ENCODE measurements around the gene REPS2.

The REPS2 gene

DNA sequence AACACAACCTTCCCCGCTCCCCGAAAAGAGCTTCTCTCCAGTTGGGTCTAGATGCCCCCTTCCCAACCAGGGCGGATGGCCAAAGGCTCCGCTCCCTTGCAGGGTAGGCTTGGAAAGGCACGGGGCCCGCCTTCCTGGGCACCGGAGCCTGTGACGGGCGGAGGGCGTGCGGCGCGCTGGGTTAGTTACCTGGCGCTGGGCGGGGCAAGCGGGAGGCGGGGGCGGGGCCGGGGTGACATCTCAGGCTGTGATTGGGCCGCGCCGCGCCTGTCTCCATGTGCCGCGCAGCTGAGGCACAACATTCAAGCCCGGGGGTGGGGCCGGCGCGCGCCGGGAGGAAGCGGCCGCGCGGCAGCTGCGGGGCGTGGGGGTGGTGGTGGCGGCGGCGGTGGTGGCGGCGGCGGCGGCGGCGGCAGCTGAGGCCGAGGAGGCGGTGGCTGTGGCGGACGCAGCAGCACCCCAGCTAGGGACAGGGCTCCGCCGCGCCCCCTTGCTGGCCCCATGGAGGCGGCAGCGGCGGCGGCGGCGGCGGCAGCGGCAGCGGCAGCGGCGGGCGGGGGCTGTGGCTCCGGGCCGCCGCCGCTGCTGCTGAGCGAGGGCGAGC is at the start of gene REPS2:
TSS of gene REPS2 (plus strand) at position 298 of the 604 bp plus-strand sequence. CDS start at position 502, 204 bp downstream.
- peak; percentile 81 to 93 for DNase-seq (ENCODE audit: low read depth in 1 of 2, low spot score in 1 of 2)
- no peak for TF ChIP-seq JUND (IDR thresholded peaks at IDR 0.05; ENCODE audit: low read depth)
- in situ Hi-C loops (cut with HindIII; ENCODE audit: low pct_unique_long_range_greater_than_20kb, low sequenced_read_pairs), result no loop called here

DNA sequence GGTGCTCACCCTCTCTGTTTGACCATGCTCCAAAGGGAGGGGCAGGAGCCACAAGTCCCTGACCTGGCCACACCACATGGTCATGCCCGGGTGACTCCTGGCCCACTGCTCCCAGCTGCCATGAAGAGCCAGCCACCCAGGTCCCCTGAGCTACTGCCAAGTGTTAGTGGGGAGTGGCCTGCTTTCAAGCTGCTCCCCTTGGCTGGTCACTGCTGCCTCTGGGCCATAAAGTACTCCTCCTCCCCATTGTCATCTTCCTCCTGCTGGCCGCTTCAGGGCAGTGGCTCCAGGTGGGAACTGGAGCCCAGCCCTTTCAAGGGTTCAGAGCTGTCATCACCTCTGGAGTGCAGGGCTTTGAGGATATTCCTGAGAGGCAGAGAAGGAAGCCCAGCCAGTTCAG is 49.0 kb upstream of the REPS2 start:
- no peak for TF ChIP-seq JUND (IDR thresholded peaks at IDR 0.05; ENCODE audit: low read depth)
- in situ Hi-C loops (cut with HindIII; ENCODE audit: low pct_unique_long_range_greater_than_20kb, low sequenced_read_pairs), result no loop called here
- no peak for DNase-seq (ENCODE audit: low read depth in 1 of 2, low spot score in 1 of 2)

DNA sequence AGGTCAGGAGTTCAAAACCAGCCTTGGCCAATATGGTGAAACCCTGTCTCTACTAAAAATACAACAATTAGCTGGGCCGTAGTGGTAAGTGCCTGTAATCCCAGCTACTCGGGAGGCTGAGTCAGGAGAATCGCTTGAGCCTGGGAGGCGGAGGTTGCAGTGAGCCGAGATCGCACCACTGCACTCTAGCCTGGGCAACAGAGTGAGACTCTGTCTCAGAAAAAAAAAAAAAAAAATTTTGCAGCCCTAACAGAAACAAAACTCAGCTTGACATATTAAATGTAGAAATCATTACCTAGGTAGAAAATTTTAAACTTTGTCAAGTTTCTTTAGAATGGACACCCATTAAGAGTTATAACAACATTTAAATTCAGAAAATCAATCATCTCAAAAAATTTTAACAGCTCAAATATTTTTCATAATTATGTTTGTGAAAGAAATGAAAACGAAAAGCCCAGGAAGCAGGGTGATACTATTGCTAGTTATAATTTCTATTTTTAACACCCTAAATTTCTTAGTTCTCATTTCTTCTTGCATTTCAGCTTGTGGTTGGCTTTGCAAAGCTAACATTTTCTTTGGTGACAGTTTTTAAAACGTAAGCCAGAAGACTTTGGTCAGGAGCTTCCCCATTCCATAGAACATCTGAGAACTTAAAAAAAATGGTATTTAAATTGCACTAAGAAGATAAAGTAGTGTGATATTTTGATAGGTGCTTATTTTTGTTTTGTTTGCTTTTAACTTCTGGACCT is 43.0 kb upstream of the REPS2 start:
- in situ Hi-C loops (cut with HindIII; ENCODE audit: low pct_unique_long_range_greater_than_20kb, low sequenced_read_pairs), result no loop called here
- DNase-seq (ENCODE audit: low read depth in 1 of 2, low spot score in 1 of 2), result no peak
- no peak for TF ChIP-seq JUND (IDR thresholded peaks at IDR 0.05; ENCODE audit: low read depth)

DNA sequence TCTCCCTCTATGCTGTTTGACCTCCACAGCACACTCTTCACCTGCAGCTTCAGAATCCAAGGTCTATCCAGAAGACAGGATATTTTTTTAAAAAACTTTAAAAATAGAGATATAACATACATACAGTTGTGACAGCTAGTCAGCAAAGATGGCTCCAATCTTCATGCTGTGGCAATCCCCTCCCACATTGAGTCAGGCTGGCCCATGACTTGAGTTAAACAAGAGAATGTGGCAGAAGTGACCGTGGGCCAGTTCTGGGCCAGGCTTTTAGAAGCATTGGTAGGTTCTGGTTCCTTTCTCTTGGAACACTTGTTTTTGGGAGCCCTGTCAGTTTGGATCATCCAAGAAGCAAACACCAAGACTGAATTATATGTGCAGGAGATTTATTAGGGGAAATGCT is 36.1 kb upstream of the REPS2 start:
- DNase-seq (ENCODE audit: low read depth in 1 of 2, low spot score in 1 of 2), result no peak
- TF ChIP-seq JUND (IDR thresholded peaks at IDR 0.05; ENCODE audit: low read depth), result no peak
- in situ Hi-C loops (cut with HindIII; ENCODE audit: low pct_unique_long_range_greater_than_20kb, low sequenced_read_pairs), result no loop called here

DNA sequence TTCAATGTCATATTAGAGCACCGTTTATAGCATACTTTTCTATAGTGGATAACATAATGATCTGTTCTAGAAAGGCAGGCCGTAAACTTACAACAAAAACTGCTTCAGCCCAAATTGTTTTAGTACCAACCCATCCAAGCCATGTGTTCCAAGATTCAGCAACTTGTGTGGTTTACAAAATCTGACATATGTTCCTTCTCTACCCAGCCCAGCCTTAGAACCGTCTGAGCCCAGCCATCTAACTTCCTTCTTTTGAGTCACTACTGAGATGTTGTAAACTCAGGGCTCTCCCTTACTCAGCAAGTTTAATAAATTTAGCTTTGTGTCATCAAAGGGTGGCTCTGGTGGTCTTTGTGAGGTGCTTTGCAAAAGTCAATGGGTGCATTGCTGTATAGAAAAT is 32.4 kb upstream of the REPS2 start:
- TF ChIP-seq JUND (IDR thresholded peaks at IDR 0.05; ENCODE audit: low read depth), result no peak
- no peak for DNase-seq (ENCODE audit: low read depth in 1 of 2, low spot score in 1 of 2)
- in situ Hi-C loops (cut with HindIII; ENCODE audit: low pct_unique_long_range_greater_than_20kb, low sequenced_read_pairs), result no loop called here

DNA sequence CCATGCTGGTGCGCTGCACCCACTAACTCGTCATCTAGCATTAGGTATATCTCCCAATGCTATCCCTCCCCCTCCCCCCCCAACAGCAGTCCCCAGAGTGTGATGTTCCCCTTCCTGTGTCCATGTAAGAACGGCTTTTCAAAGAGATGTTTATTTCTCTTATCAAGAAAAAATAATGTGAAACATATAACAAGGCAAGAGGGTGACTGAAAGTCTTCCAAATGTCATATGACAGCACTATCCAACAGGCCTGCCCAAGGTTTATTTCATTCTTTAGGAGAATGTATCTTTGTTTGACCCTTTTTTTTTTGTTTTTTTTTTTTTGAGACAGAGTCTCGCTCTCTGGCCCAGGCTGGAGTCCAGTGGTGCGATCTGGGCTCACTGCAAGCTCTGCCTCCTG is 29.9 kb upstream of the REPS2 start:
- no peak for DNase-seq (ENCODE audit: low read depth in 1 of 2, low spot score in 1 of 2)
- TF ChIP-seq JUND (IDR thresholded peaks at IDR 0.05; ENCODE audit: low read depth), result no peak
- in situ Hi-C loops (cut with HindIII; ENCODE audit: low pct_unique_long_range_greater_than_20kb, low sequenced_read_pairs), result no loop called here

DNA sequence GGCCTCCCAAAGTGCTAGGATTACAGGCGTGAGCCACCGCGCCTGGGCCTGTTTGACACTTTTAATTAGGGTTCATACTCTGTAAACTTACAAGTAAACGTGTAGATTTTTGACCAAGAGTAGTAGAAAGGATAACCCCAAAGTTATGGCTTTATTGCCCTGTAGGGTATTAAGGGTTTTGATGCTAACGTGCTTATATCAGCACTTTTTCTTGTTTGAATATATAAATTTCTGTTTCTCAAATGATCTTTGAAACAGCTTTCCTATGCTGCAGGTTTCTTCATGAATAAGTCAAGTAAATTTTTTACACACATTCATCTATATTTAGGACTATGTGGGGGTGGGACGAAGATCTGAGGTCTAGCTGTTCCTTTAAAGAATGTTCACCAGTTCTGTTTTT is 29.3 kb upstream of the REPS2 start:
- TF ChIP-seq JUND (IDR thresholded peaks at IDR 0.05; ENCODE audit: low read depth), result no peak
- no peak for DNase-seq (ENCODE audit: low read depth in 1 of 2, low spot score in 1 of 2)
- in situ Hi-C loops (cut with HindIII; ENCODE audit: low pct_unique_long_range_greater_than_20kb, low sequenced_read_pairs), result no loop called here

DNA sequence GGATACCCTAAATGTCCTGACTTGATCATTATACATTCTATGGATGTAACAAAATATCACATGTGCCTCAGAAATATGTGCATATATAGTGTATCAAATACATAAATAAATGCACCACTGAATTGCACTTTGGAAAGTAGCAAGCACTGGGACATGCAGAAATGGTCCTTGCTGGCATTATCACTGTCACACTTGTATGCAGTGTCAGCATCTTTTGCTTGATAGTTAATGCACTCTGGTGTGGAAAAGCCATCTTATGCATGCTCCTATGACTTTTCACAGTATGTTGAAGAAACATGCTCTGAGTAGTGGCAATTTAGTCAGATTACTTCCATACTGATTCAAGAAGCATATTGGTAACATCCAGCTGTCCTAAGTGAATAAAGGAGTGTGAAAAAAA is 27.5 kb upstream of the REPS2 start:
- no peak for DNase-seq (ENCODE audit: low read depth in 1 of 2, low spot score in 1 of 2)
- TF ChIP-seq JUND (IDR thresholded peaks at IDR 0.05; ENCODE audit: low read depth), result no peak
- in situ Hi-C loops (cut with HindIII; ENCODE audit: low pct_unique_long_range_greater_than_20kb, low sequenced_read_pairs), result no loop called here

DNA sequence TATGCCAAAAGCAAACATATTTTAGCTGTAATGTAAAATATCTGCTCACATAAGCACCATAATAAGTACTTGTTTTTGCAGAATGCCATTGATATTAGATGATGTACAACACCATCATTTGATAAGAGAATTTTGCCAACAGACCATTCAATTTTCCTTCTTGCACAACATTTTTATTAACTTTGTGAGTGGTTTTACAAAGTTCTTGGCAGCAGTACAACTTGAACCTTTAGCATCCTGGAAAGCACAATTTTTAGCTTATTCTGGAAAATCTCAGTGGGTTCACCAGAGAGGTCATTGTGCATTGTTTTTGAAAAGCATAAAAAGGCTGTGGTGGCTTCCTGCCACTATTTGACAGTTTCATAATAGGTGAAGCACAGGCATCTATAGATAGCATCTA is 26.4 kb upstream of the REPS2 start:
- no peak for DNase-seq (ENCODE audit: low read depth in 1 of 2, low spot score in 1 of 2)
- in situ Hi-C loops (cut with HindIII; ENCODE audit: low pct_unique_long_range_greater_than_20kb, low sequenced_read_pairs), result no loop called here
- TF ChIP-seq JUND (IDR thresholded peaks at IDR 0.05; ENCODE audit: low read depth), result no peak

DNA sequence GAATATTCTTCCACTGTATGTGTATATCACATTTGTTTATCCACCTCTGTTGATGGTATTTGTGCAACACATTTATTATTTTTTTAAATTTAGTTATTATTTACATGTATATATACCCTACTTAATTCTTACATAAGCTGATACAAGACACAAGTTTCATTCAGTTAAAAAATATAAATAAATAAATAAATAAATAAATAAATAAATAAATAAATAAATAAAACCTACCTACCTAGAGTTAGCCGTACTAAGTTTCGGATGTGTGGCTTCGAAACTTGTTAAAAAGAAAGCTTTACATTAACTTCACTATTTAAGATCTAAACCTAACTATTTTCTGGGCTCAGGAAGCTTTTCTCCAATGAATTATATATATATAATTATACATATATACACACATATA is 23.3 kb upstream of the REPS2 start:
- TF ChIP-seq JUND (IDR thresholded peaks at IDR 0.05; ENCODE audit: low read depth), result no peak
- in situ Hi-C loops (cut with HindIII; ENCODE audit: low pct_unique_long_range_greater_than_20kb, low sequenced_read_pairs), result no loop called here
- DNase-seq (ENCODE audit: low read depth in 1 of 2, low spot score in 1 of 2), result no peak

DNA sequence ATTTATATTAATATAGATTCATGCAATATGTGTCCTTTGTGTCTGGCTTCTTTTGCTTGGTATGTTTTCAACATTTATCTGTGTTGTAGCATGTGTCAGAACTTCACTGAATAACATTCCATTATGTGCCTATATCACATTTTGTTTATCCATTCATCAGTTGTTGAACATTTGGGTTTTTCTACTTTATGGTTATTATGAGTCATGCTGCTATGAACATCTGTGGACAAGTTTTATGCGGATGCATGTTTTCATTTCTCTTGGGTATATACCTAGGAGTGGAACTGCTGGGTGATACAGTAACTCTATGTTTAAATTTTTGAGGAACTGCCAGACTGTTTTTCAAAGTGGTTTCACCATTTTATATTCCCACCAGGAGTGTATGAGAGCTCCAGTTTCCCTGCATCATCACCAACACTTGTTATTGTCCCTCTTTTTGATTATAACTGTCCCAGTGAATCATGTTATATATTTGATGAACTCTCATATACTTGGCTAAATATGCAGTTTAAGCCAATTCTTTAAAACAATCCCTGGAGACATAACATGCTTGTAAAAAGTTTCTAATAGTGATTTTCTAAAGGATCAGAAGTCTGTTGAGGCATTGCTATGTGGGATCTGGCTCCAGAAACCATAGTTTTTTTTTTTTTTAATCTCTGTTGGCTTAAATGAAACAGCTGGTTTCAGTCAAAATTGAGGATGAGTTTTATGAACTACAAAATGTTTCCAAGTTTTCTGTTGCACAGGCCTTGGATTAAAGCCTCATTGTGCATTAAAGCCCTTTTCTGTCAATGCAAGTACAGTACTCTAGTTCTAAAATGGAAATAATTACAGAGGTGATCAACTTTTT is 21.6 kb upstream of the REPS2 start:
- TF ChIP-seq JUND (IDR thresholded peaks at IDR 0.05; ENCODE audit: low read depth), result no peak
- DNase-seq (ENCODE audit: low read depth in 1 of 2, low spot score in 1 of 2), result no peak
- in situ Hi-C loops (cut with HindIII; ENCODE audit: low pct_unique_long_range_greater_than_20kb, low sequenced_read_pairs), result no loop called here

DNA sequence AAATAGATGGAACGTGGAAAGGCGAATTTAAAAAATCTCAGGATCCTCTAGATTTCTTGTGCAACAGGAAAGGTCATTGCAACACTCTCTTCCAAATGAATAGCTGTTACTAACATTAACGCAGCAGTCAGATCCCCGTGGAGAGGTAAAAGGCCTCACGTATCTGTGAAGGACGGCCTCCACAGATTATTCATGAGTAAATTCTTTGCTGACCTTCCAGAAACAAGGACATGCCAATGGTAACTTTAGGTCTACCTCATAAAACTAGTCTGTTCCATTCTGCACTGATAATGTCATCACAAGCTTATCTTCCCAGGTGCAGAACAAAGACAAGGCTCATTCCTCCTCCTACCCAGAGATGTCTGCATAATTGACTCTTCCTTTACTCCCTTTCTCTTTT is 16.1 kb upstream of the REPS2 start:
- TF ChIP-seq JUND (IDR thresholded peaks at IDR 0.05; ENCODE audit: low read depth), result no peak
- in situ Hi-C loops (cut with HindIII; ENCODE audit: low pct_unique_long_range_greater_than_20kb, low sequenced_read_pairs), result no loop called here
- no peak for DNase-seq (ENCODE audit: low read depth in 1 of 2, low spot score in 1 of 2)

DNA sequence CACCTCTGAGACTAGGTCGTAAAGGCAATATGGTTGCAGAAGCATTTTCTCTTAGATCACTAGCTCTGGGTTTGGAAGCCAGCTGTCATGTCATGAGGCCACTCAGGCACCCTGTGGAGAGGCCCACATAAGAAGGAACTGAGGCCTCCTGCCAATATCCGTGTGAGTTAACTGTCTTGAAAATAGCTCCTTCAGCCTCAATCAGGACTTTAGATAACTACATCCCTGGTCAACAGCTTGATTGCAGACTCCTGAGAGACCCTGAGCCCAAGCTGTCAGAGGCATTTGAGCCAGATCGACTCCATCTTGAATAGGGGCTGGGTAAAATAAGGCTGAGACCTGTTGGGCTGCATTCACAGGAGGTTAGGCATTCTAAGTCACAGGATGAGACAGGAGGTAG is 15.1 kb upstream of the REPS2 start:
- in situ Hi-C loops (cut with HindIII; ENCODE audit: low pct_unique_long_range_greater_than_20kb, low sequenced_read_pairs), result no loop called here
- no peak for DNase-seq (ENCODE audit: low read depth in 1 of 2, low spot score in 1 of 2)
- TF ChIP-seq JUND (IDR thresholded peaks at IDR 0.05; ENCODE audit: low read depth), result no peak
